ENCODE results near the gene NRDE2.

GRCh38 chr14:90275458-90275814, 56.3 kb downstream of the NRDE2 start:
- TF ChIP-seq CREB1 (IDR thresholded peaks at IDR 0.05; ENCODE audit: low read depth) (no peak), NFIC (IDR thresholded peaks at IDR 0.05) (no peak), RAD21 (IDR thresholded peaks at IDR 0.05; ENCODE audit: low read depth) (no peak), TCF12 (IDR thresholded peaks at IDR 0.05; ENCODE audit: low read depth) (no peak), TEAD4 (IDR thresholded peaks at IDR 0.05) (no peak), TAF1 (IDR thresholded peaks at IDR 0.05; ENCODE audit: low read depth) (no peak), YY1 (IDR thresholded peaks at IDR 0.05; ENCODE audit: low read depth) (no peak), EP300 (IDR thresholded peaks at IDR 0.05; ENCODE audit: borderline replicate concordance) (no peak), REST (IDR thresholded peaks at IDR 0.05; ENCODE audit: low read depth) (no peak), EGR1 (IDR thresholded peaks at IDR 0.05) (no peak), CEBPB (IDR thresholded peaks at IDR 0.05) (no peak), ZBTB7A (IDR thresholded peaks at IDR 0.05; ENCODE audit: low read depth) (no peak)
- TF ChIP-seq, protein P1, sequence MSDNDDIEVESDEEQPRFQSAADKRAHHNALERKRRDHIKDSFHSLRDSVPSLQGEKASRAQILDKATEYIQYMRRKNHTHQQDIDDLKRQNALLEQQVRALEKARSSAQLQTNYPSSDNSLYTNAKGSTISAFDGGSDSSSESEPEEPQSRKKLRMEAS (IDR thresholded peaks at IDR 0.05) = no peak
- TF ChIP-seq, protein P2, sequence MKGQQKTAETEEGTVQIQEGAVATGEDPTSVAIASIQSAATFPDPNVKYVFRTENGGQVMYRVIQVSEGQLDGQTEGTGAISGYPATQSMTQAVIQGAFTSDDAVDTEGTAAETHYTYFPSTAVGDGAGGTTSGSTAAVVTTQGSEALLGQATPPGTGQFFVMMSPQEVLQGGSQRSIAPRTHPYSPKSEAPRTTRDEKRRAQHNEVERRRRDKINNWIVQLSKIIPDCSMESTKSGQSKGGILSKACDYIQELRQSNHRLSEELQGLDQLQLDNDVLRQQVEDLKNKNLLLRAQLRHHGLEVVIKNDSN (IDR thresholded peaks at IDR 0.05) = no peak
